ENCODE measurements around the gene CREB5.

- TF ChIP-seq POLR2A (IDR thresholded peaks at IDR 0.05) (no peak), CTCF (IDR thresholded peaks at IDR 0.05) (no peak)
Measured at GRCh38 chr7:28505867-28506266, 93.5 kb downstream of the CREB5 start.
